DND-41 (cell line): ENCODE results near the gene RPS6KC1.

ENCODE experiments used
- ATAC-seq: fragments of 200-7000 bp; cut with Tn5 transposase; 3 replicates; pipeline ENCODE4 v1.9.1; 2021; ENCODE audit warnings: low read depth; ENCODE audit not compliant: insufficient read depth
- DNase-seq: peaks from one replicate; pipeline ENCODE4 v3.0.0-alpha.2; 2020
- H2AFZ ChIP-seq: 2 replicates; pipeline ENCODE4 v1.6.0; 2012; ENCODE audit warnings: low read depth, low read length
- H3K27ac ChIP-seq: 2 replicates; pipeline ENCODE4 v1.5.1; 2012; ENCODE audit warnings: low read length, inconsistent platforms
- H3K27me3 ChIP-seq: fragments of 200-600 bp; sonication (generic); 2 replicates; pipeline ENCODE4 v1.6.0; 2012; ENCODE audit warnings: low read length, mild to moderate bottlenecking, inconsistent platforms; ENCODE audit not compliant: insufficient read depth, poor library complexity
- H3K36me3 ChIP-seq: 2 replicates; pipeline ENCODE4 v1.5.1; 2012; ENCODE audit warnings: low read length, inconsistent platforms; ENCODE audit not compliant: insufficient read depth
- H3K4me1 ChIP-seq: 2 replicates; pipeline ENCODE4 v1.5.1; 2012; ENCODE audit warnings: mild to moderate bottlenecking, low read length; ENCODE audit not compliant: insufficient read depth
- H3K4me2 ChIP-seq: 2 replicates; pipeline ENCODE4 v1.6.0; 2012; ENCODE audit warnings: mild to moderate bottlenecking, moderate library complexity, low read length, inconsistent platforms; ENCODE audit not compliant: insufficient read depth
- H3K4me3 ChIP-seq, 2 experiments: fragments of 200-600 bp in 1 of 2; shearing (Covaris generic) in 1 of 2; 2 replicates each; pipeline ENCODE4 v1.5.1; 2012 to 2016; ENCODE audit warnings: inconsistent platforms in 2 of 2, low read length in 2 of 2, mild to moderate bottlenecking in 2 of 2, low read depth in 1 of 2, moderate library complexity in 1 of 2
- H3K79me2 ChIP-seq: 2 replicates; pipeline ENCODE4 v1.6.0; 2012; ENCODE audit warnings: low read length, inconsistent platforms; ENCODE audit not compliant: insufficient read depth
- H3K9ac ChIP-seq: 2 replicates; pipeline ENCODE4 v1.6.0; 2012; ENCODE audit warnings: low read depth, mild to moderate bottlenecking, inconsistent platforms, low read length, moderate library complexity
- H3K9me3 ChIP-seq: 2 replicates; pipeline ENCODE4 v1.5.1; 2012; ENCODE audit warnings: low read length, moderate library complexity, mild to moderate bottlenecking, inconsistent platforms; ENCODE audit not compliant: insufficient read depth, severe bottlenecking
- H4K20me1 ChIP-seq: 2 replicates; pipeline ENCODE4 v1.6.0; 2012; ENCODE audit warnings: low read length; ENCODE audit not compliant: insufficient read depth
- CTCF ChIP-seq: IDR thresholded peaks from 2 replicates; pipeline ENCODE4 v1.5.1; 2012; ENCODE audit warnings: borderline replicate concordance, low read length, moderate library complexity, mild to moderate bottlenecking; ENCODE audit not compliant: poor library complexity, severe bottlenecking; ENCODE audit errors: extremely low read depth
- EZH2 ChIP-seq: IDR thresholded peaks from 3 replicates; pipeline ENCODE4 v1.6.1; 2012; ENCODE audit warnings: borderline replicate concordance, low read depth, mild to moderate bottlenecking, moderate library complexity, low read length, inconsistent platforms; ENCODE audit not compliant: severe bottlenecking

Gene RPS6KC1

DNA sequence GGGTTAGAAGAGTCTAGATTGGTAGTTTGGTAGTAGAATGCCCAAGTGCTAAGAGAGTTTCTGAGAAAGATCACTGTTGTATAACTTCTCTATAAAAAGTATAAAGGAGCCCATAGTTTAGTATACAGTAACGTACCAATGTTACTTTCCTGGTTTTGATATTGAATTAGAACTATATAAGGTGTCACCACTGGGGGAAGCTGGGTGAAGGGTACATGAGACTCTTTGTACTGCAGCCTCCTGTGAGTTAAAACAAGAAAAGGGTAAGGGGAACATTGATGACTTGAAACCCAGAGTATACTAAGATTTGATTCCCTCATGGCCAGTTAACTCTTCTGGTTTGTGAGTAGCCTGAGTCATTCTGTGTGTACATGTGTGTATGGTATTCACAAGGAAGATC lies 129.8 kb downstream of the RPS6KC1 start:
- DNase-seq: no peak
- Histone ChIP-seq H3K9me3 (peaks cover 2% of the 10 kb centered on the region), H2AFZ (no peak overlapping the region), H3K79me2 (no peaks in the 10 kb centered on the region), H3K27ac (no peak overlapping the region), H3K27me3 (no peaks in the 10 kb centered on the region), H3K36me3 (0 out of 2 replicates have a peak, but pooled peaks cover 2% of the 10 kb centered on the region), H3K9ac (no peak overlapping the region), H3K4me1 (no peaks in the 10 kb centered on the region), H3K4me2 (no peak overlapping the region), H4K20me1 (no peaks in the 10 kb centered on the region), H3K4me3 (no peak overlapping the region)
- ATAC-seq: no peak
- TF ChIP-seq CTCF (no peak), EZH2 (no peak)

DNA sequence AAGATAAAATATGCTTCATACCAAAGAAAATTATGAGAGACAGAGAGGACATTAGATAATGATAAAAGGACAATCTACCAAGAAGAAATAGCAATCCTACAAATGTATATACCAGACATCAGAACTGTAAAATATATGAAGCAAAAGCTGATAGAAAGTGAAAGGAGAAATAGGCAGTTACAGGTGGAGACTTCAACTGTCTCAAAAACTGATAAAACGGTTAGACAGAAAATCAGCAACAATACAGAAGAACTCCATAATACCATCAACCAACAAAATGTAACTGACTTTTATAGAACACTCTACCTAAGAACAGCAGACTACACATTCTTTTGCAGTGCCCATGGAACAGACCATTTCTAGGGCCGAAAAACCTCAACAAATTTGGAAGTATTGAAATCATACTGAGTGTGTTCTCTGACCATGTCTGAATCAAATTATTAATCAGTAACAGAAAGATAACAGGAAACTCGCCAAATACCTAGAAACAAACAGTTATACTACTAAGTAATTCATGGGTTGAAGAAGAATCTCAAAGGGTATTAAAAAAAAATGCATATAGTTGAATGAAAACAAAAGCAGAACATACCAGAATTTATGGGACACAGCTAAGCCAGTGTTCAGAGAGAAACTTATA lies 132.1 kb downstream of the RPS6KC1 start:
- Histone ChIP-seq H3K36me3 (peaks cover 2% of the 10 kb centered on the region; the same call in 1 of the 2 replicates), H3K4me3 (no peak overlapping the region), H3K79me2 (no peaks in the 10 kb centered on the region), H3K9ac (no peak overlapping the region), H3K9me3 (peaks cover 13% of the 10 kb centered on the region), H3K27ac (no peak overlapping the region), H3K4me2 (no peak overlapping the region), H2AFZ (no peak overlapping the region), H3K27me3 (no peaks in the 10 kb centered on the region), H4K20me1 (no peaks in the 10 kb centered on the region), H3K4me1 (no peaks in the 10 kb centered on the region)
- DNase-seq (no peak), ATAC-seq (no peak)
- TF ChIP-seq CTCF (no peak), EZH2 (no peak)

DNA sequence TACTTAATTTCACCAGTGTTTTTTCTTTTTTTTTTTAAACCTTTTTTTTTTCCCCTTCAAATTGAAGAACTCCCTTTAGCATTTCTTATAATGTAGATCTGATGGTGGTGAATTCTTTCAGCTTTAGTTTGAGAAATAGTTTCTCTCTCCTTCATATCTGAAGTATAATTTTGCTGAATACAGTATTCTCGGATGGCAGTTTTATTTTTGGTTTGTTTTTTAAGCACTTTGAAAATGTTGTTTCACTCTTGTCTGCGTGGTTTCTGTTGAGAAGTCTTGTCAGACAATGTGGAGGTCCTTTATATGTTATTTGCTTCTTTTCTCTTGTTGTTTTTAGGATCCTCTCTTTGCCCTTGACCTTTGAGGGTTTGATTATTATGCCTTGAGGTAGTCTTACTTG lies 135.1 kb downstream of the RPS6KC1 start:
- no peaks in the 10 kb centered on the region for H3K4me1 ChIP-seq
- H3K4me2 ChIP-seq: no peak overlapping the region
- H3K9ac ChIP-seq: no peak overlapping the region
- H4K20me1 ChIP-seq: no peaks in the 10 kb centered on the region
- H2AFZ ChIP-seq: no peak overlapping the region
- no peaks in the 10 kb centered on the region for H3K27me3 ChIP-seq
- H3K27ac ChIP-seq: no peak overlapping the region
- TF ChIP-seq EZH2 (no peak), CTCF (no peak)
- no peak overlapping the region for H3K4me3 ChIP-seq
- DNase-seq (no peak), ATAC-seq (no peak)
- H3K79me2 ChIP-seq: no peaks in the 10 kb centered on the region
- peaks cover 13% of the 10 kb centered on the region for H3K9me3 ChIP-seq
- no peaks in the 10 kb centered on the region; the same call in 1 of the 2 replicates for H3K36me3 ChIP-seq
